GM23338 (cell line): ENCODE measurements around the gene S100Z. TPM values are rescaled to one million over a fixed set of nuclear protein-coding genes. Genes with fewer than 3 reads are reported as not detected.

Experiments
- ATAC-seq: fragments of 200-7000 bp; cut with Tn5 transposase; 3 replicates; pipeline ENCODE4 v1.9.1; 2020
- DNase-seq: peaks from one replicate; pipeline ENCODE4 v3.0.0-alpha.2; 2015; ENCODE audit warnings: low spot score
- H2AFZ ChIP-seq: fragments of 200-600 bp; sonication (generic); 2 replicates; pipeline ENCODE4 v1.8.0; 2016; ENCODE audit warnings: antibody characterized with exemption, mild to moderate bottlenecking, moderate library complexity
- H3F3A ChIP-seq: fragments of 200-600 bp; sonication (generic); replicated peaks from 2 replicates; pipeline ENCODE4 v1.8.0; 2017; ENCODE audit warnings: antibody characterized with exemption, mixed run types, low read depth
- H3K27ac ChIP-seq: fragments of 200-600 bp; sonication (generic); 2 replicates; pipeline ENCODE4 v1.6.1; 2016; ENCODE audit warnings: low read depth
- H3K27me3 ChIP-seq: fragments of 200-600 bp; sonication (generic); 2 replicates; pipeline ENCODE4 v1.8.0; 2016; ENCODE audit warnings: mild to moderate bottlenecking, mixed run types, moderate library complexity; ENCODE audit not compliant: insufficient read depth
- H3K36me3 ChIP-seq: fragments of 200-600 bp; sonication (generic); 2 replicates; pipeline ENCODE4 v1.8.0; 2016; ENCODE audit warnings: mild to moderate bottlenecking; ENCODE audit not compliant: insufficient read depth
- H3K4me1 ChIP-seq: fragments of 200-600 bp; sonication (generic); 2 replicates; pipeline ENCODE4 v1.8.0; 2016; ENCODE audit warnings: mild to moderate bottlenecking, moderate library complexity; ENCODE audit not compliant: insufficient read depth
- H3K4me2 ChIP-seq: fragments of 200-600 bp; sonication (generic); 2 replicates; pipeline ENCODE4 v1.7.1; 2017; ENCODE audit warnings: mixed run types
- H3K4me3 ChIP-seq: fragments of 200-600 bp; sonication (generic); 2 replicates; pipeline ENCODE4 v1.6.1; 2016; ENCODE audit warnings: mixed run types
- H3K79me2 ChIP-seq: fragments of 200-600 bp; sonication (generic); replicated peaks from 2 replicates; pipeline ENCODE4 v1.8.0; 2017; ENCODE audit warnings: mild to moderate bottlenecking; ENCODE audit not compliant: insufficient read depth
- H3K9me2 ChIP-seq: fragments of 200-600 bp; sonication (generic); 2 replicates; pipeline ENCODE4 v1.8.0; 2017; ENCODE audit not compliant: insufficient read depth
- H4K20me1 ChIP-seq: fragments of 200-600 bp; sonication (generic); replicated peaks from 2 replicates; pipeline ENCODE4 v1.8.0; 2017; ENCODE audit warnings: mild to moderate bottlenecking; ENCODE audit not compliant: insufficient read depth
- H3K27ac Mint-ChIP-seq: 2 replicates; pipeline ENCODE4 v1.8.0; 2020; ENCODE audit warnings: inconsistent platforms, mild to moderate bottlenecking, moderate library complexity, mixed read lengths
- H3K27me3 Mint-ChIP-seq: 3 replicates; pipeline ENCODE4 v1.8.0; 2022; ENCODE audit warnings: low read depth, mild to moderate bottlenecking, moderate library complexity, mixed read lengths, inconsistent platforms; ENCODE audit not compliant: insufficient read depth, poor library complexity
- H3K36me3 Mint-ChIP-seq: 3 replicates; pipeline ENCODE4 v1.8.0; 2021; ENCODE audit warnings: low read depth, mild to moderate bottlenecking, inconsistent platforms, moderate library complexity, mixed read lengths
- H3K4me1 Mint-ChIP-seq: 3 replicates; pipeline ENCODE4 v1.8.0; 2020; ENCODE audit warnings: mild to moderate bottlenecking, inconsistent platforms, mixed read lengths
- H3K4me3 Mint-ChIP-seq: 3 replicates; pipeline ENCODE4 v1.8.0; 2021; ENCODE audit warnings: moderate library complexity, mild to moderate bottlenecking, inconsistent platforms, mixed read lengths
- H3K9me3 Mint-ChIP-seq: 3 replicates; pipeline ENCODE4 v1.8.0; 2020; ENCODE audit warnings: moderate library complexity, mild to moderate bottlenecking, inconsistent platforms, mixed read lengths
- ETS1 ChIP-seq: IDR thresholded peaks from 2 replicates; pipeline ENCODE4 v1.6.1; 2016; ENCODE audit warnings: antibody characterized with exemption
- EZH2 ChIP-seq: fragments of 200-600 bp; sonication (generic); IDR thresholded peaks from one replicate; pipeline ENCODE4 v1.8.0; 2017; ENCODE audit warnings: antibody characterized with exemption, mild to moderate bottlenecking, low read depth; ENCODE audit not compliant: unreplicated experiment
- EZH2phosphoT487 ChIP-seq: fragments of 200-600 bp; sonication (generic); IDR thresholded peaks from one replicate; pipeline ENCODE4 v1.8.1; 2018; ENCODE audit warnings: antibody characterized with exemption; ENCODE audit not compliant: unreplicated experiment
- STAT1 ChIP-seq: IDR thresholded peaks from one replicate; pipeline ENCODE4 v1.6.1; 2016; ENCODE audit warnings: antibody characterized with exemption; ENCODE audit not compliant: unreplicated experiment
- ZNF331 ChIP-seq: fragments of 250-450 bp; sonication (Bioruptor Pico); IDR thresholded peaks from 2 replicates; pipeline ENCODE4 v1.5.0; 2020; ENCODE audit warnings: low read depth, mild to moderate bottlenecking, moderate library complexity
- ZNF462 ChIP-seq: fragments of 250-450 bp; sonication (Bioruptor Pico); IDR thresholded peaks from 2 replicates; pipeline ENCODE4 v1.5.0; 2020; ENCODE audit warnings: mild to moderate bottlenecking, moderate library complexity
- polyA plus RNA-seq: library from polyadenylated mRNA; unstranded; fragments of >200 nt; fragmentation: Nextera tagmentation; extraction: Ambion mirVana; gene quantifications from 2 replicates; pipeline ENCODE4 v1.2.1, GENCODE V29; 2016
- total RNA-seq: library from RNA; depleted of rRNA; stranded (reverse); fragments of >200 nt; shearing (Covaris generic); gene quantifications from 2 replicates; pipeline ENCODE4 v1.2.3, GENCODE V29; 2014

The S100Z gene
- total and polyA plus RNA-seq, 2 experiments from 2014 or later: not detected

GRCh38 chr5:76818844-76819831 is 30.7 kb upstream of the S100Z start, which contains the start of gene F2RL1 (continued):
- TF ChIP-seq ZNF462 (CRISPR knock-in tag) (no peak), ZNF331 (no peak), STAT1 (no peak), ETS1 (no peak)

- Mint-ChIP-seq H3K9me3 (no peaks in the 10 kb centered on the region), H3K27ac (peak overlapping the region; percentile 56; the same call in 1 of the 2 replicates), H3K4me1 (peaks cover 22% of the 10 kb centered on the region), H3K36me3 (no peaks in the 10 kb centered on the region; the same call in 1 of the 3 replicates), H3K27me3 (peaks cover 23% of the 10 kb centered on the region), H3K4me3 (peak overlapping the region; percentile 90)
- peak overlapping the region; percentile 81 for H3K4me2 ChIP-seq
- H3K4me3 ChIP-seq: peak overlapping the region; percentile 98
- ATAC-seq (peak; percentile 10), DNase-seq (peak; percentile 43)
- H3F3A ChIP-seq: peaks cover 5% of the 10 kb centered on the region; the same call in 1 of the 2 replicates
- H3K27ac ChIP-seq: no peak overlapping the region
- H4K20me1 ChIP-seq: peaks cover 4% of the 10 kb centered on the region
- H3K36me3 ChIP-seq: no peaks in the 10 kb centered on the region
- peak overlapping the region; percentile 72 for H2AFZ ChIP-seq
- H3K9me2 ChIP-seq: no peaks in the 10 kb centered on the region
- TF ChIP-seq EZH2phosphoT487 (no peak), EZH2 (peak; percentile 15)
- peaks cover 51% of the 10 kb centered on the region for H3K79me2 ChIP-seq
- H3K4me1 ChIP-seq: peaks cover 17% of the 10 kb centered on the region
- peaks cover 33% of the 10 kb centered on the region for H3K27me3 ChIP-seq
Observed at GRCh38 chr5:76819851-76820525, 29.8 kb upstream of the S100Z start.
